22Rv1 (cell line): ENCODE measurements around the gene TMEM245.

ENCODE experiments used
- CTCF ChIP-seq: fragments of 450-650 bp; IDR thresholded peaks from 2 replicates; pipeline ENCODE4 v1.5.1; 2017; ENCODE audit warnings: mild to moderate bottlenecking
- ZFX ChIP-seq: fragments of 450-650 bp; IDR thresholded peaks from 2 replicates; pipeline ENCODE4 v1.6.1; 2017; ENCODE audit warnings: antibody characterized with exemption, borderline replicate concordance

GRCh38 chr9:109020113-109020512 is 99.6 kb downstream of the TMEM245 start:
- TF ChIP-seq CTCF (no peak), ZFX (no peak)
